ENCODE measurements around the gene GIGYF2. TPM values are rescaled to one million over a fixed set of nuclear protein-coding genes. Genes with fewer than 3 reads are reported as not detected.

Gene GIGYF2
- total and polyA plus RNA-seq, 2 of the 4 experiments (the other 2 are of a cell fraction) = 14.7 to 66.0 TPM

GRCh38 chr2:232667989-232668583, 29.0 kb upstream of the GIGYF2 start:
- no CpG with 5 or more reads among the region's 10 CpGs for WGBS, 2 experiments (ENCODE audit: extremely low coverage in 2 of 2, insufficient read length in 1 of 2)
- no peak for ATAC-seq (ENCODE audit: low read depth)
- POLR2A ChIA-PET (ENCODE audit: unreplicated experiment) = no interaction called here

More at GRCh38 chr2:232667989-232668583, 29.0 kb upstream of the GIGYF2 start:
- Histone ChIP-seq H2BK15ac (ENCODE audit: low read depth, low read length) (no peak overlapping the region), H3K4ac (ENCODE audit: low read depth, low read length) (no peak overlapping the region), H3K14ac (replicated peaks; ENCODE audit: low read depth, low read length) (no peak overlapping the region), H3K23ac (ENCODE audit: low read depth, low read length) (no peak overlapping the region), H3K4me2 (ENCODE audit: low read depth, low read length) (no peak overlapping the region), H3K9me1 (ENCODE audit: insufficient read depth, low read length) (no peaks in the 10 kb centered on the region; the same call in 1 of the 2 replicates), H2AK9ac (replicated peaks; ENCODE audit: low read depth, low read length, poor library complexity) (no peak overlapping the region), H3K18ac (ENCODE audit: low read depth, low read length) (no peak overlapping the region), H2BK120ac (ENCODE audit: low read depth, low read length) (no peak overlapping the region), H4K8ac (ENCODE audit: low read depth in 2 of 2, low read length in 2 of 2) (no peak overlapping the region), H2AFZ (replicated peaks; ENCODE audit: low read length, poor library complexity) (no peak overlapping the region), H4K20me1 (ENCODE audit: insufficient read depth, low read length) (no peaks in the 10 kb centered on the region), H3K9ac (ENCODE audit: low read depth, low read length) (no peak overlapping the region), H3K27ac (ENCODE audit: insufficient read depth, low read length) (no peak overlapping the region), H3K4me1 (ENCODE audit: control insufficient read depth, insufficient read depth, low read length) (no peaks in the 10 kb centered on the region), H3K4me3 (ENCODE audit: insufficient read depth, low read depth, low read length) (no peak overlapping the region), H3K27me3 (ENCODE audit: control insufficient read depth, insufficient read depth, low read length) (peaks cover 2% of the 10 kb centered on the region; the same call in 1 of the 2 replicates), H4K5ac (ENCODE audit: low read depth, low read length) (no peak overlapping the region), H2BK5ac (ENCODE audit: low read depth, low read length, poor library complexity, severe bottlenecking) (no peak overlapping the region), H3K36me3 (ENCODE audit: control insufficient read depth, insufficient read depth, low read length) (no peaks in the 10 kb centered on the region), H3K9me3 (ENCODE audit: control insufficient read depth, insufficient read depth, low read length) (no peaks in the 10 kb centered on the region), H3K79me1 (ENCODE audit: low read depth in 1 of 2, low read length in 2 of 2) (no peaks in the 10 kb centered on the region), H3K56ac (ENCODE audit: extremely low read depth, insufficient read depth, low read length) (no peak overlapping the region), H2AK5ac (ENCODE audit: low read depth, low read length) (no peak overlapping the region), H4K91ac (ENCODE audit: insufficient read depth, low read depth, low read length) (no peak overlapping the region), H2BK20ac (ENCODE audit: low read depth, low read length) (no peak overlapping the region)
- no peak for DNase-seq
- in situ Hi-C loops (cut with MboI; ENCODE audit: low sequenced_read_pairs) = no loop called here
- no TSS peak for BruUV-seq (replicated peaks)
- intact Hi-C loops (cut with micrococcal nuclease) = no loop called here
- dilution Hi-C loops (cut with HindIII; ENCODE audit: low sequenced_read_pairs, unreplicated experiment) = no loop called here
- CTCF ChIA-PET = interaction anchor here (0.6 kb wide), 2 partner anchors 15 to 41 kb away, joined by 3 to 4 read pairs; no protein-coding TSS in a partner anchor
- TF ChIP-seq NFE2L2 (IDR thresholded peaks at IDR 0.05; ENCODE audit: low read depth, low read length) (no peak), CTCF (conservative IDR thresholded peaks at IDR 0.05; ENCODE audit: low read depth, low read length) (no peak), RAD21 (IDR thresholded peaks at IDR 0.05; ENCODE audit: low read length) (no peak), FOS (IDR thresholded peaks at IDR 0.05; ENCODE audit: low read depth, low read length) (no peak), BHLHE40 (IDR thresholded peaks at IDR 0.05; ENCODE audit: low read depth, low read length) (no peak), MAZ (IDR thresholded peaks at IDR 0.05; ENCODE audit: borderline replicate concordance, low read depth, low read length) (no peak), RFX5 (IDR thresholded peaks at IDR 0.05; ENCODE audit: low read depth, low read length) (no peak), CHD1 (IDR thresholded peaks at IDR 0.05; ENCODE audit: low read depth, low read length) (no peak), ELK1 (IDR thresholded peaks at IDR 0.05; ENCODE audit: borderline replicate concordance, low read depth, low read length) (no peak), CEBPB (IDR thresholded peaks at IDR 0.05; ENCODE audit: low read depth, low read length) (no peak), MAFK (IDR thresholded peaks at IDR 0.05; ENCODE audit: low read depth, low read length) (no peak), MXI1 (IDR thresholded peaks at IDR 0.05; ENCODE audit: borderline replicate concordance, low read depth, low read length) (no peak), POLR2A (IDR thresholded peaks at IDR 0.05; ENCODE audit: low read depth, low read length) (no peak), SMC3 (IDR thresholded peaks at IDR 0.05; ENCODE audit: low read depth, low read length) (no peak), USF2 (IDR thresholded peaks at IDR 0.05; ENCODE audit: low read depth, low read length) (no peak), RCOR1 (IDR thresholded peaks at IDR 0.05; ENCODE audit: insufficient replicate concordance, low read length) (no peak)

Measured in IMR-90 (cell line).